Prostate gland (tissue), 2 donors: Measurements from ENCODE around the gene GMPPB.

Experiments used
- POLR2A ChIP-seq: fragments of 450-650 bp; IDR thresholded peaks from one replicate; pipeline ENCODE4 v1.6.1; 2016; ENCODE audit warnings: antibody characterized with exemption, mild to moderate bottlenecking
- TF ChIP-seq, protein P1 (sequence below), 4 experiments: fragments of 200-600 bp in 2 of 4; fragments of 450-650 bp in 2 of 4; sonication (generic) in 2 of 4; IDR thresholded peaks; 1 replicate in 3 of 4; 2 replicates in 1 of 4; pipeline ENCODE4 v1.5.1; 2016 to 2019; ENCODE audit warnings: antibody characterized with exemption in 4 of 4, mild to moderate bottlenecking in 2 of 4, moderate library complexity in 2 of 4

DNA sequence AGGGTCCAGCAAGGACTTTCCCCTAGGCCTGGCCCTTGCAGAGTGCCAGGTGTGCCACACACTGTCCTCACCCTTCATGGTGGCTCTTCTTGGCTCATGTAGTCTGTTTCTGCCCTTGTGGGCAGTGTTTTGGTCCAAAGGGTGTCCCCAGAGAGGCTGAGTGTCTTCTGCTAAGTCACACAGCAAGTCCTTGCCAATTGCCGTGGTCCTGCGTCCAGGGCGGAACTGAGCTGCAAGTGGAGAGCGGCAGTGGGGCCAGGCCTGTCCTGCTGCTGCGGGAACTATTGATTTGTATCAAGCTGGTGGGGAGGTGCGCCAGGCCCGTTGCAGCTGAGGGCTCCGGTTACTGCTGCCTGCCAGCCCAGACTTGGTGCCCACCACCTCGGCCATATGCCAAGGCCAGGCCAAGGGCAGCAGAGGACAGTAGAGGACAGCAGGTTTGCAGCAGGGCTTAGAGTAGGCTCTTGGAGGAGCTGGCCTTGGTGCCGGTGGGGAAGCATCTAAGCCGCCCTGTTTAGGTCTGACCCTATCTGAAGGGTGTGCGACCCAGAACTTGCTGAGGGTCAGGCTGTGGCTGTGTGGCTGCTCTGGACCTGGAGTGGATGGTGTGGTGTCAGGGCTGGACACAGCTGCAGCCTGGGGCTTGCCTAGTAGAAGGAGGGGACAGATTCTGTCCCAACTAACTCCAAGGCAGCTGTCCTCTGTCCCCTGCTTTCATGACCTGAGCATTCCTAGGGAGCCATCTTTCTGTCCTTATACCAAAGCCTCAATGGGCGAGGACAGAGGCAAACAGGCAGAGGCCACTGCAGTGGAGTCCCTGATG lies 8.8 kb downstream of the GMPPB start:
- TF ChIP-seq, protein P1, sequence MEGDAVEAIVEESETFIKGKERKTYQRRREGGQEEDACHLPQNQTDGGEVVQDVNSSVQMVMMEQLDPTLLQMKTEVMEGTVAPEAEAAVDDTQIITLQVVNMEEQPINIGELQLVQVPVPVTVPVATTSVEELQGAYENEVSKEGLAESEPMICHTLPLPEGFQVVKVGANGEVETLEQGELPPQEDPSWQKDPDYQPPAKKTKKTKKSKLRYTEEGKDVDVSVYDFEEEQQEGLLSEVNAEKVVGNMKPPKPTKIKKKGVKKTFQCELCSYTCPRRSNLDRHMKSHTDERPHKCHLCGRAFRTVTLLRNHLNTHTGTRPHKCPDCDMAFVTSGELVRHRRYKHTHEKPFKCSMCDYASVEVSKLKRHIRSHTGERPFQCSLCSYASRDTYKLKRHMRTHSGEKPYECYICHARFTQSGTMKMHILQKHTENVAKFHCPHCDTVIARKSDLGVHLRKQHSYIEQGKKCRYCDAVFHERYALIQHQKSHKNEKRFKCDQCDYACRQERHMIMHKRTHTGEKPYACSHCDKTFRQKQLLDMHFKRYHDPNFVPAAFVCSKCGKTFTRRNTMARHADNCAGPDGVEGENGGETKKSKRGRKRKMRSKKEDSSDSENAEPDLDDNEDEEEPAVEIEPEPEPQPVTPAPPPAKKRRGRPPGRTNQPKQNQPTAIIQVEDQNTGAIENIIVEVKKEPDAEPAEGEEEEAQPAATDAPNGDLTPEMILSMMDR (IDR thresholded peaks at IDR 0.05) = no peak
- no peak for TF ChIP-seq POLR2A
